Skeletal muscle satellite cell (primary cell): ENCODE results near the gene AHNAK2.

Experiments used
- H3K27me3 ChIP-seq: 2 replicates; pipeline ENCODE4 v1.7.0; 2013; ENCODE audit warnings: low read length; ENCODE audit not compliant: control insufficient read depth, insufficient read depth
- H3K36me3 ChIP-seq: 2 replicates; pipeline ENCODE4 v1.7.0; 2013; ENCODE audit warnings: mild to moderate bottlenecking, control low read depth, low read length; ENCODE audit not compliant: insufficient read depth
- H3K4me1 ChIP-seq: 2 replicates; pipeline ENCODE4 v1.7.0; 2013; ENCODE audit warnings: low read length; ENCODE audit not compliant: control insufficient read depth, insufficient read depth
- H3K4me2 ChIP-seq: 2 replicates; pipeline ENCODE4 v1.7.0; 2013; ENCODE audit warnings: mild to moderate bottlenecking, low read length
- H3K4me3 ChIP-seq: 2 replicates; pipeline ENCODE4 v1.7.0; 2013; ENCODE audit warnings: low read length
- H3K9ac ChIP-seq: 2 replicates; pipeline ENCODE4 v1.7.0; 2013; ENCODE audit warnings: mild to moderate bottlenecking, low read depth, low read length, moderate library complexity
- H3K9me3 ChIP-seq: replicated peaks from 2 replicates; pipeline ENCODE4 v1.7.0; 2013; ENCODE audit warnings: mild to moderate bottlenecking, control low read depth, low read length

AHNAK2 gene

DNA sequence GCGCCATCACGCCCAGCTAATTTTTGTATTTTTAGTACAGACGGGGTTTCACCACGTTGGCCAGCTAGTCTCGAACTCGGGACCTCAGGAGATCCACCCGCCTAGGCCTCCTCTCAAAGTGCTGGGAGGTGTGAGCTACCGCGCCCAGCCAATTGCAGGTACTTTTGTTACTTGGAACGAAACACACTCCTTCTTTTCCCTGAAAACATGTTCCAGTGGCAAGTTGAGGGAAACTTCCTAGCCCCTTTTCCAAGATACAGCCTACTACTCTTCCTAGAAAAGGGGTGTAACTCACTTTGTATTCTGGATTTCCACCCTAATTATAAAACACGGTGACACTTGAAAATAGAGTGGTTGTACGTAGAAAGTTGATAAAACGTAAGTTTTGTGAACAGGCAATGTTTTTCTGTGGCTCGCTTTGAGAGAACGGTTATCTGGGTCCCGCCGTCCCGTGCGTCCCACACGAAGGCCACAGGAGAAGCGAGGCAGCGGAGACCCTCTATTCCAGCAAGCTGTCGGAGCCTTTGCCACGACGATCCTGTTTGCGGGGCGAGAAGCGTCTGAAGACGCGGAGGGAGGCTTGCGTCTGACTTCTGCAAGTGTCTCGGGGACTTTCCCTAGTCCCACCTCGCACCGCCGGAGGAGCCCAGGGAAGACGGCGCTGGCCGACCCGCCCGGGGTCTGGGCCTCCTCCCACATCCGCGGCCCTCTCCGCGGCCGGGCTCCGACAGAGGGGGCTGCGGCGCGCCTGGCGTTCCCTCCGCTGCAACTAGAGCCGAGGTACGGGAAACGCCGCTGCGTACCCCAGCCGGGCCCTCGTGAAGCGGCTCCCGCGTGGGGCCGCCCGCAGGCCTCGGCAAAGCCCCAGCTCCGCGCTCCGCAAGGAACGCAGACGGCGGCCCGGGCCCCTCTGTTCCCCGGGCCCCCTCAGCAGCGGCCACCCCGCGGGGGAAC is 42.0 kb upstream of the AHNAK2 start:
- Histone ChIP-seq H3K4me3 (peak overlapping the region; percentile 86), H3K4me1 (peaks cover 68% of the 10 kb centered on the region), H3K9me3 (no peaks in the 10 kb centered on the region), H3K4me2 (peak overlapping the region; percentile 88), H3K27me3 (no peaks in the 10 kb centered on the region), H3K36me3 (peaks cover 5% of the 10 kb centered on the region), H3K9ac (peak overlapping the region; percentile 95)

DNA sequence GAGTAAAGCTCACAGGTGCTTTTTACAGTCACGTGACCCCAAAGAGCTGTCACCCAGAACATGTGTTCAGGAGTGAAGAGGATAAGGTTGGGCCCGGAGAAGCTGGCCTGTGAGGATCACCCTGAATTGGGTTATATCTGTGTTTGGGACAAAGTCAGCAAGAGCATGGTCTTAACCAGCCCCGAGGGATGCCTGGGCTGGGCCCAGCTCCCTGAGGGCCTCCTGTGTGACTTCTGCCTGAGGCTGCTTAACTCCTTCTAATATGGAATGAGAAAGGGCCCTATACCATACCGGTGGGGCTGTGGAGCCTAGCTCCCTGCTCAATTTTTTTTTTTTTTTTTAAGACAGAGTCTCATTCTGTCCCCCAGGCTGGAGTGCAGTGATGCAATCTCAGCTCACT is 40.2 kb upstream of the AHNAK2 start:
- Histone ChIP-seq H3K4me1 (peaks cover 66% of the 10 kb centered on the region), H3K9me3 (no peaks in the 10 kb centered on the region), H3K36me3 (peaks cover 5% of the 10 kb centered on the region), H3K27me3 (no peaks in the 10 kb centered on the region), H3K4me3 (peak overlapping the region; percentile 8), H3K4me2 (peak overlapping the region; percentile 59), H3K9ac (peak overlapping the region; percentile 11)

DNA sequence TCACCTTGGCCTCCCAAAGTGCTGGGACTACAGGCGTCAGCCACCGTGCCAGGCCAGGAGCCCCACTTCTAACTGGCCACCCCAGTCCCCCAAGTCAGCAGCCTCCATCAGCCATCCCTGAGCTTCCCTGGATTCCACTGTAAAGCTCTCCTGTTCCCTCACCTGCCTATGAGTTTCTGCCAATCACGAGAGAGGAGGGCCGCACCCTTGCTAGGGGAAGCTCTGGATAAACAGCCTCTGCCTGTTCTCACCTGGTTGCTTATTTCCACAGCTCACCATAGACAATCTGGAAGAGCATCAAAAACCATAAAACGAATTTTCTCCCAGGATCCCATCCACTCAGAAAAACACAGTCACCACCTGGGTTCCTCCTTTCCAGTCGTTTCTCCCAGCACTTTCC is 37.7 kb upstream of the AHNAK2 start:
- no peak overlapping the region for H3K4me3 ChIP-seq
- no peak overlapping the region for H3K9ac ChIP-seq
- H3K4me2 ChIP-seq: no peak overlapping the region
- no peaks in the 10 kb centered on the region for H3K9me3 ChIP-seq
- H3K27me3 ChIP-seq: no peaks in the 10 kb centered on the region
- H3K4me1 ChIP-seq: peaks cover 64% of the 10 kb centered on the region
- H3K36me3 ChIP-seq: peaks cover 15% of the 10 kb centered on the region

DNA sequence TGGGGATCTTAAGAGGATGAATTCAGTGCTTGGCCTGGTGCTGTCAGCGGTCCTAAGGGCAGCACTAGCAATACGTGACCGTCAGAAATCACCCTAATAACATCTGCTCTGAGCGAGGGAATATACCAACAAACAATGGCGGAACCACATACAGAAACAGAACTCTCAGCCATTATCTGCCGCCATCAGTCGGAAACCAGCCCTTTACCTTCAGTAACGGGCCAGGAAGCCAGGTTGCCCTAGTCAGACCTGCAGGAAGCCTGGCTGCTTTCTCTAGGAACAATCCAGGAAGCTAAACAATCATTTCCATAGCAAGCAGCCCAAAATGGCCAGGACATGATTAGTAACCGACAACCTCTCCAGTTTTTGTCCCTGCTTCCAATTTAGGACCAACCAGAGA is 37.1 kb upstream of the AHNAK2 start:
- H3K36me3 ChIP-seq: peaks cover 21% of the 10 kb centered on the region

DNA sequence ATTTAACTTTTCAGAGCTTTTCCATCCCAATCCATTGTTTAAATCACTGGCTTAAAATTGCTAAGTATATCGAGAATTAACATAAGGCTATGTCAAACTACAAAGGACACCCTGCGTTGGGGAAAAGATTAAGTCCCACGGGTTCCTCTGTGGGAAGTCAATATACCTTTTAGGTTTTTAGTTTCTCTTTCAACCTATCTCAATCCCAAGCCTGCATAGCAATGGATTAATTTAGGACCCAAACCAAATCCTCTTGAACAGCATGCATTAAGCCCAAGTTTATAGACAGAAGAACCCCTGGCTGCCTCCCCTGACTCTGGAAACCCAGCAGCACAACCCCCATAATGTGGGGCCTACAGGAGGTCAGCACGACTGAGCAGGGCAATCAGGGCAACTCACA is 36.5 kb upstream of the AHNAK2 start:
- peaks cover 27% of the 10 kb centered on the region for H3K36me3 ChIP-seq
- H3K4me2 ChIP-seq: peak overlapping the region; percentile 61
- H3K4me3 ChIP-seq: no peak overlapping the region
- no peak overlapping the region for H3K9ac ChIP-seq
- H3K27me3 ChIP-seq: no peaks in the 10 kb centered on the region
- H3K9me3 ChIP-seq: no peaks in the 10 kb centered on the region
- peaks cover 61% of the 10 kb centered on the region for H3K4me1 ChIP-seq

More for the DNA sequence above, 37.1 kb upstream of the AHNAK2 start:
- no peak overlapping the region for H3K9ac ChIP-seq
- no peak overlapping the region for H3K4me3 ChIP-seq
- no peaks in the 10 kb centered on the region for H3K9me3 ChIP-seq
- H3K27me3 ChIP-seq: no peaks in the 10 kb centered on the region
- H3K4me2 ChIP-seq: peak overlapping the region; percentile 61
- H3K4me1 ChIP-seq: peaks cover 64% of the 10 kb centered on the region

DNA sequence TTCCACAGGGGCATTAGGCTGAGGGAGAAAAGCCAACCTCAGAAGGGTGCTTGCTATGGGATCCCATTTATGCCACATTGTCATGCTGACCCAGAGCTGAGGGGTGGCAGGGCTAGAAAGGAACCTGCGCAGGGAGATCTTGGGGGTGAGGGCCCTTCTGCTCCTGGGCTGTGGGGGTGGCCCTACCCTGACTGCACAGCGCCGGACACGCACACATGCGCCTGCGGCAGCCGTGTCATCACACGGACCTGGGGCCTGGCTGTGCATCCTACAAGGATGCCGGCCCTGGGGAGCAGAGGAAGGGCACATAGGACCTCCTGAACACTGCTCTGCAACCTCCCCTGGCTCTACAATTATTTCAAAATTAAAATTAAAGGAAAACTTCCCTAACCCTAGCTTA is 35.9 kb upstream of the AHNAK2 start:
- H3K4me2 ChIP-seq: peak overlapping the region; percentile 61
- no peak overlapping the region for H3K4me3 ChIP-seq
- no peak overlapping the region for H3K9ac ChIP-seq
- H3K9me3 ChIP-seq: no peaks in the 10 kb centered on the region
- peaks cover 33% of the 10 kb centered on the region for H3K36me3 ChIP-seq
- no peaks in the 10 kb centered on the region for H3K27me3 ChIP-seq
- H3K4me1 ChIP-seq: peaks cover 55% of the 10 kb centered on the region

DNA sequence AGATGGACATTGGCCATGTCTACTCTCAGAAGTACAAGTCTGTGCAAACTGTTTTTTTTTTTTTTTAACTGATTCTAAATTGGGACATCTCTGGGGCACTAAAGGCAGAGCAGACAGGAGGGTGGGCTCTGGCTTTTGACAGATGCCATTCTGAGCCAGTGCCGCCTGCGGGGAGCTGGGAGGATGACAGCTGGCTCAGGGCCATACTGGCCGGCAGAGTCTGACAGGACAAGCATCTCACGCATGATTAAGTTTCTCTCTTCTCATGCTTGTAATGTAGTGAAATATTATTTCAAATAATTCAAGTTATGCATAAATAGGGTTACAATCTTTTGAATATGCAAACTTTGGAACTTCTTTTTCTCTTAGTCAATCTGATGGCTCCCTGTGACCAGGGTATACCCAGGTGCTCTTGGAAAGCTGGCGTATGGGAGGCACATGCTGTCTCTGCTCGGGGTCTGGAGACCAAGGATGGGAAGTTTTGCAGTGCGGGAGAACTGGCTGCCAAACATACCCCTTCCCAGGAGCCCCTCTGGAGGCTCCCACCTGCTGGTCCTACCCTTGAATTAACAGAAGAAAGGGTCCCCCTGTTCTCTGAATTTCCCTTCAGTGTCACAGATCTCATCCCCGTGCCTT is 35.1 kb upstream of the AHNAK2 start:
- Histone ChIP-seq H3K4me3 (no peak overlapping the region), H3K4me1 (peaks cover 49% of the 10 kb centered on the region), H3K27me3 (no peaks in the 10 kb centered on the region), H3K4me2 (peak overlapping the region; percentile 61), H3K9ac (peak overlapping the region; percentile 26), H3K36me3 (peaks cover 35% of the 10 kb centered on the region), H3K9me3 (no peaks in the 10 kb centered on the region)

DNA sequence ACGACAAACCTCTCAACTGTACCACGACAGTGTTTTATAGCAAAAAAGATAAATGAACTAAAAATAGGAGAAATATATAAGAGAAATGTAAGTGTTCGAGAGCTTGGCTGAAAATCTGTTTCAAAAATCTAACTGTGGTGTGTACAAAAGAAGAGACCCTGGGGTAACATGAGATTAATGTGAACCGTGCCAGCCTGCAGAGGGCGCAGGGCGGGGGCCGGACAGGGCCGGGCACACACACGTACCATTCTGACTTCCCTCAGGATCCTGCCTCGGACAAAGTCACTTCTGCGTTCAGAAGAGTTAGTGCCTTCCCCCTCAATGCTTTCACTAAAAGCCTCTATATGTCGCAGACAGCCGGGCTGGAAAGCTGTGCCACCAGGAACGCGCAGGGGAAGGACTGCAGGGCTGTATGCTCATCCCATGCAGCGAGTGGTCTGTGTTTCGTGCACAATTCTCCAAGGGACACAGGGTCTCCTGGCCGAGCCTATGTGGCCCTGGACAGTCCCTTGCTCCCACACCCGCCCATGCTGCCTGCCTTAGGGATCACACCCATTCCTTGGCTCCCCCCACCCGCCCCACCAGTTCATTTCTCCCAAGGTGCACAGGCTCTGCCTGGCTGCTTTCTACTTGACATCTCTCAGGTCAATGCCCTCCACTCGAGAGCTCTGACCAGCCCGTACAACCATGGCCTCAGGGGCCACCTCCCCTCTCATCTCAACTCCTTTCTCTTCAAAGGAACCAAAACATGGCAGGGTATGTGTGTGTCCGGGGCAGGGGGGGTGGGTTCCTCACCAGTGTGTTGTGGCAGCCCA is 34.2 kb upstream of the AHNAK2 start:
- Histone ChIP-seq H3K4me2 (peak overlapping the region; percentile 61), H3K4me1 (peaks cover 43% of the 10 kb centered on the region), H3K4me3 (peak overlapping the region; percentile 1), H3K9me3 (no peaks in the 10 kb centered on the region), H3K36me3 (peaks cover 41% of the 10 kb centered on the region), H3K9ac (peak overlapping the region; percentile 12), H3K27me3 (no peaks in the 10 kb centered on the region)

DNA sequence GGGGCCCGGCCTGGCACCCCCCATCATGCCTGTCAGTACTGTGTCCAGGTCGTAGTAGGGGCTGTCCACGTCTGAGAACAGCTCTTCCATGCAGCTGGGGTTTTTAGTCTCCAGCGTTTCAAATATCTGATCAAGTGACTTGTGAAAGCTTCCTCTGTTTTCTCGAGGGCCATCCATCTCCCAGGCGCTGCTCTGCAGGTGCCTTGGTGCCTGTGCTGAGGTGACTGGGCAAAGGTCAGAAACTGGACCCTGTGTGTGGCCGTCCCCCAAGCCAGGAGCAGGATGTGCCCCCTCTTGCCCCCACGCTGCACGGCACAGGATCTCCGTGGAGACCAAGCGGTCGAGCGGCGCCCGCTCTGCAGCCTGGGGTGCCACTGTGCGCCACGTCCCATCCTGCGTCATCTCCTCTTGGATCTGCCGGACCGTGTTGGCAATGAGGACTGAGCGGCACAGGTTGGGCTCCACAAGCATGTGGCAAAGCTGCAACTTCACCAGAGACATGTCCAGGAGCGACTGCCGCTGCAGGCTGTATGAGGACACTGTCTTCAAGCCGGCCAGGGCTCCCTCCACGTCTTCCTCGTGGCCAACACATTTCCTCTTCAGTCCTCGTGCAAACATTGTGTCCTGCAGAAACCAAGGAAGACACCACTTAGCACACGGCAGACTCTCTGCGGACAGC is 33.3 kb upstream of the AHNAK2 start:
- Histone ChIP-seq H3K9me3 (no peaks in the 10 kb centered on the region), H3K4me3 (no peak overlapping the region), H3K9ac (no peak overlapping the region), H3K4me1 (peaks cover 38% of the 10 kb centered on the region), H3K36me3 (peaks cover 47% of the 10 kb centered on the region), H3K4me2 (peak overlapping the region; percentile 43), H3K27me3 (no peaks in the 10 kb centered on the region)

DNA sequence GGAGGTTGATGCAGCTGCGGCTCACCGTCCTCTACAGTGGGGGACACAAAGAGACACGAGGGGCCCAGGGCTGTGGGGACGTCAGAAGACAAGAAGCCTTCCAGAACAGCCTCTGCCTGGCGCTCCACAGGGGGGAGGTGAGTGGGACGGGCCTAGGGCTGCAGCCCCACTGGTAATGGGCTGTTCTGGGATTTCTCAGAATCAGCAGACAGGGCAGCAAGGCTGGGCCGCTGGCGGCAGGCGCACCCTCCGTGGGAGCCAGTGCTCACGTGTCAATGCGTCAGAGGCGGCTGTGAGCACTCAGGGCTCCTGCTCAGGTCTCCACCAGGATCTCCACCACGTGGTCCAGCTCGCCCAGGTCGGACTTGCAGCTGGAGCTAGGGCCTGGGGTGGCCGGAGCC is 32.7 kb upstream of the AHNAK2 start:
- no peak overlapping the region for H3K9ac ChIP-seq
- no peak overlapping the region for H3K4me2 ChIP-seq
- H3K4me1 ChIP-seq: peaks cover 37% of the 10 kb centered on the region
- no peaks in the 10 kb centered on the region for H3K27me3 ChIP-seq
- H3K4me3 ChIP-seq: no peak overlapping the region
- H3K36me3 ChIP-seq: peaks cover 49% of the 10 kb centered on the region
- no peaks in the 10 kb centered on the region for H3K9me3 ChIP-seq

DNA sequence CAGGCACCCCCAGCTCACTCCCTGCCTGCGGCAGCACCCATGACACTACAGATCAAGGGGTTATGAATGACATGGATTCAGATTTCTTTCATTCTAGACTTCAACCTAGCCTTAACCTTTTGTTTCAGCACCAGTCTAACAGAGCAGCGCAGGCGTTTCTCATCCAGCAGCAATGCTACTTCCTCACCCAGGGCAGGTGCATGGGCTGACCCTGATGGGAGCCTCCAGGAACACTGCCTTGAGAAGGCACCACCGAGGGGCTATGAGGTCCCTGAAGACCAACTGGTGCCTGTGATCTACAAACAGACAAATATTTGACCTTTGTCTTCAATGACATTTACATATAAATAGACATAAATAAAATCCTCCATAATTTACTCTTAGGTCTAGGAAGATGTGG is 31.9 kb upstream of the AHNAK2 start:
- Histone ChIP-seq H3K36me3 (peaks cover 49% of the 10 kb centered on the region), H3K4me3 (no peak overlapping the region), H3K9me3 (no peaks in the 10 kb centered on the region), H3K4me2 (no peak overlapping the region), H3K27me3 (no peaks in the 10 kb centered on the region), H3K4me1 (peaks cover 34% of the 10 kb centered on the region), H3K9ac (no peak overlapping the region)
